Measurements from ENCODE around the gene SRR. TPM values are rescaled to one million over a fixed set of nuclear protein-coding genes. Genes with fewer than 3 reads are reported as not detected.

The SRR gene
- total and polyA plus RNA-seq, 2 donors (not counting 3 experiments of a cell fraction or from before 2014, with no cell fraction given), result 13.7 to 20.1 TPM

DNA sequence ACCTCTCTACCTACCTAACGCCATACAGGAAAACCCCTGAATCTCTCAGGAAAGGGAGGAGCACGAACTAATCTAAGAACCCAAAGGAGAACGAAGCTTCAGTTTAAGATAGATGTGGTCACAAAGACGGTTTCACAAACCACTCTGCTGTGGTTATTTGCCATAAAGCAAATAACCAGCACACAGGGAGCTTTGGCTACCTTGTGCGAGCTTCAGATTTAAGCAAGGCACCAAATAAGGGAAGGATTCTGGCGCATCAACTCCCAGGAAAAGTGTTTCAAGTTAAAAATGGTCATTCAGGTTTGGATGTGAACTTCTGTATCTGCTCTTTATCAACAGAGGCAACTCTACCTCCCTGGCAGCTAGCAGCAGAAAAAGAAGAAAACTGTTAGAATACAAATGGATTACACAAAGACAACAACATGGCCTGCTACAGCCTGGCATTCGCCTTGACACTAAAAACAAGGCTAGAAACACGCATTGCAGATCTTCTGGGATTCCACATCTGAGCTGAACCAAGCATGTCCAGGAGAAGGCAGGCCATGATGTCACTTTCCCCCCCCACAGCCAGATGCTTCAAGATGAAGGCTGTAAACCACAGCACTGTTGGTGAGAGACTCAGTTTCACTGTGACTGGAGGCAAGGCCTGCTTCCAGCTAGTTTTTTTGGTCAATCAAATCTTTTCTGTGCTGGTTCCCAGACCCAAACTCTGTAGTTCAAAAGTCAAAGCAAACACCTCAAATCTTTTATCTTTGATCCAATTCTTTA lies 43.8 kb upstream of the SRR start:
- H3K9me1 ChIP-seq (replicated peaks; ENCODE audit: control insufficient read depth, extremely low read depth, insufficient read depth, low read length), result no peaks in the 10 kb centered on the region
- ChIA-PET POLR2A (no interaction called here), CTCF (interaction anchor here (0.6 to 0.9 kb wide), 3 partner anchors 10 to 556 kb away, joined by 3 to 4 read pairs (median 3); no protein-coding TSS in a partner anchor)
- peaks cover 2% of the 10 kb centered on the region for H3K79me2 ChIP-seq (ENCODE audit: control insufficient read depth, insufficient read depth, low read length)
- no peaks in the 10 kb centered on the region for H3K27me3 ChIP-seq (ENCODE audit: control insufficient read depth in 2 of 2, insufficient read depth in 2 of 2, low read length in 2 of 2)
- H3K4me1 ChIP-seq (ENCODE audit: control insufficient read depth, extremely low read depth, insufficient read depth, low read length), result no peaks in the 10 kb centered on the region
- no peak for FAIRE-seq
- dilution Hi-C loops (cut with MboI; ENCODE audit: extremely low pct_ligation_motif_present, low sequenced_read_pairs), result no loop called here
- H3K9me3 ChIP-seq (replicated peaks; ENCODE audit: control insufficient read depth, insufficient read depth, low read length), result no peaks in the 10 kb centered on the region
- H3K36me3 ChIP-seq (ENCODE audit: control insufficient read depth in 2 of 2, extremely low read depth in 1 of 2, insufficient read depth in 2 of 2, low read length in 2 of 2), result peaks cover 0 to 2% of the 10 kb centered on the region in 2 experiments
- H3K4me2 ChIP-seq (ENCODE audit: insufficient read depth, low read length), result no peak overlapping the region
- no peak overlapping the region for H2AFZ ChIP-seq (ENCODE audit: low read depth, low read length)
- intact Hi-C loops (cut with micrococcal nuclease), result no loop called here
- TF ChIP-seq MYC (IDR thresholded peaks at IDR 0.05; ENCODE audit: low read depth, low read length) (no peak), POLR2AphosphoS5 (IDR thresholded peaks at IDR 0.05; ENCODE audit: insufficient read depth, low read depth, low read length) (no peak), POLR2A (IDR thresholded peaks at IDR 0.05; ENCODE audit: low read depth, low read length) (no peak), EZH2 (IDR thresholded peaks at IDR 0.05; ENCODE audit: borderline replicate concordance, low read depth, low read length, severe bottlenecking) (no peak)
- TF ChIP-seq, protein P1, sequence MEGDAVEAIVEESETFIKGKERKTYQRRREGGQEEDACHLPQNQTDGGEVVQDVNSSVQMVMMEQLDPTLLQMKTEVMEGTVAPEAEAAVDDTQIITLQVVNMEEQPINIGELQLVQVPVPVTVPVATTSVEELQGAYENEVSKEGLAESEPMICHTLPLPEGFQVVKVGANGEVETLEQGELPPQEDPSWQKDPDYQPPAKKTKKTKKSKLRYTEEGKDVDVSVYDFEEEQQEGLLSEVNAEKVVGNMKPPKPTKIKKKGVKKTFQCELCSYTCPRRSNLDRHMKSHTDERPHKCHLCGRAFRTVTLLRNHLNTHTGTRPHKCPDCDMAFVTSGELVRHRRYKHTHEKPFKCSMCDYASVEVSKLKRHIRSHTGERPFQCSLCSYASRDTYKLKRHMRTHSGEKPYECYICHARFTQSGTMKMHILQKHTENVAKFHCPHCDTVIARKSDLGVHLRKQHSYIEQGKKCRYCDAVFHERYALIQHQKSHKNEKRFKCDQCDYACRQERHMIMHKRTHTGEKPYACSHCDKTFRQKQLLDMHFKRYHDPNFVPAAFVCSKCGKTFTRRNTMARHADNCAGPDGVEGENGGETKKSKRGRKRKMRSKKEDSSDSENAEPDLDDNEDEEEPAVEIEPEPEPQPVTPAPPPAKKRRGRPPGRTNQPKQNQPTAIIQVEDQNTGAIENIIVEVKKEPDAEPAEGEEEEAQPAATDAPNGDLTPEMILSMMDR (IDR thresholded peaks at IDR 0.05; ENCODE audit: extremely low read depth in 1 of 2, insufficient read depth in 1 of 2, low read depth in 1 of 2, low read length in 2 of 2), result no peak
- TF ChIP-seq, protein P2, sequence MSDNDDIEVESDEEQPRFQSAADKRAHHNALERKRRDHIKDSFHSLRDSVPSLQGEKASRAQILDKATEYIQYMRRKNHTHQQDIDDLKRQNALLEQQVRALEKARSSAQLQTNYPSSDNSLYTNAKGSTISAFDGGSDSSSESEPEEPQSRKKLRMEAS (IDR thresholded peaks at IDR 0.05; ENCODE audit: insufficient read depth, insufficient read length), result no peak
- H4K20me1 ChIP-seq (replicated peaks; ENCODE audit: control insufficient read depth, extremely low read depth, insufficient read depth, low read length), result no peaks in the 10 kb centered on the region
- DNase-seq (ENCODE audit: low read depth, low spot score), result no peak
- BruUV-seq (replicated peaks), result no TSS peak
- no peak overlapping the region for H3K27ac ChIP-seq (ENCODE audit: insufficient read depth, low read depth, low read length)
- H3K4me3 ChIP-seq (replicated peaks in 1 of 3; ENCODE audit: insufficient read depth in 1 of 3, low read depth in 1 of 3, low read length in 3 of 3), result no peak overlapping the region
- no peak overlapping the region for H3K9ac ChIP-seq (replicated peaks; ENCODE audit: extremely low read depth, insufficient read depth, low read length)

All from endothelial cell of umbilical vein (primary cell).